IPS-11a (cell line): Measurements from ENCODE around the gene ARHGEF5.

ENCODE experiments used
- H3K4me3 ChIP-seq: one replicate; pipeline ENCODE4 v1.5.1; 2013; ENCODE audit warnings: low read depth, low read length, control low read depth

The ARHGEF5 gene

GRCh38 chr7:144379776-144380384 lies 24.7 kb downstream of the ARHGEF5 start:
- no peak overlapping the region for H3K4me3 ChIP-seq

DNA sequence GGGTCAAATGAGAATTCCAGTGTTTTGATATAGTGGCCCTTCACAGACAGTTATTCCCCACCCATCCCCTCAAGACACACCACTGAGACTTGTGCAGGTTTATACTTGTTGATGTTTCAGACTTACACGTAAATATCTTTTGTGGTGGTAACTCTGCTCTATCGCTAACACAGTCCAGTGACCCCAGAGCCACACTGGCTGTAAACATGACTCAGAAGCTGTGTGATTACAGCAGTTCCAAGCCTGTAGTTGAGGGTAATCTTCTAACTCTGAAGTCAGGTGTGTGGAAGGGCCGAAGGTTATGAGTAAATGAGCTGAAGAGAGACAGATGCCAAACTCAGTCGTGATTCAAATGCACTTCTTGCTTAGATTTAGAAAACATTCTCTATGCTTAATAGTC lies 28.9 kb downstream of the ARHGEF5 start:
- H3K4me3 ChIP-seq, result no peak overlapping the region

GRCh38 chr7:144384555-144385245 lies 29.5 kb downstream of the ARHGEF5 start:
- H3K4me3 ChIP-seq, result no peak overlapping the region

DNA sequence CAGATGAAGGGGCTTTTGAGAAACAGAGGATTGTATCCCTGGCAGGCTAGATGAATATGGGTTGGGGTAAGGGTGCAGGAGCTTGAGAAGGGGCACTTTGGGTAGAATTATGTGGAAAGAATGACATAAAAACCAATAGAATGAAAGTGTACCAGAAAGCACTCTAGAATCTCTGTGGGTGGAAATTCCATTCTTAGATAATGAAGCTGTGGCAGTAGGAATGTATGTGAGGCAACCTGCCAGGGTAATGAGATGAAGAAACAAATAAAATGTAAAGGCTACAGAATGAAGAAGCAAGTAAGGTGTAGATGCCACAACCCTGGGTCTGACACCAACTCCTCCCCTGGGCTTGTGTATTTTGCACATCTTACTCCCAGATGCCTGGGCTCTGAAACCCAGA lies 31.5 kb downstream of the ARHGEF5 start:
- no peak overlapping the region for H3K4me3 ChIP-seq

DNA sequence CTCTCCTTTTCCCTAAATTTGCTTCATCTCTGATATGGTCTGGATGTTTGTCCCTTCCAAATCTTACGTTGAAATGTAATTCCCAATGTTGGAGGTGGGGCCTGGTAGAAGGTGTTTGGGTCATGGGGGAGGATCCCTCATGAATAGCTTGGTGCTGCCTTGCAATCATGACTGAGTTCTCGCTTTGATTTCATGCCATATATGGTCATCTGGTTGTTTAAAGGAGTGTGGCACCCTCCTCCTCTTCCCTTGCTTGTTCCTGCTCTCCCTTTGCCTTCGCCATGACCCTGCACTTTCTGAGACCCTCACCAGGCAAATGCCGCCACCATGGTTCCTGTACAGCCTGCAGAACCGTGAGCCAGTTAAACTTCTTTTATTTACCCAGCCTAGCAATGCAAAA lies 33.7 kb downstream of the ARHGEF5 start:
- H3K4me3 ChIP-seq, result no peak overlapping the region

- no peak overlapping the region for H3K4me3 ChIP-seq
Observed at GRCh38 chr7:144390481-144390880, 35.3 kb downstream of the ARHGEF5 start.

DNA sequence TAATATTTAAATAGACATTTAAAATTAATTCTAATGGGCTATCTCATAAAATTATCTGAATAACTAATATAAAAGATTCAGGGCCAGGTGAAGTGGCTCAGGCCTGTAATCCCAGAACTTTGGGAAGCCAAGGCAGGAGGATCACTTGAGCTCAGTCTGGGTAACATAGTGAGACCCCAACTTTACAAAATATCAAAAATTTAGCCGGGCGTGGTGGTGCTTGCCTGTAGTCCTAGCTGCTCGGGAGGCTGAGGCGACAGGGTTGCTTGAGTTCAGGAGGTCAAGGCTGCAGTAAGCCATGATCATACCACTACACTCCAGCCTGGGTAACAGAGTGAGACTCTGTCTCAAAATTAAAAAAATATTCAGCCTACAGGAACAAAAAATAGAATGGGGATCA lies 35.8 kb downstream of the ARHGEF5 start:
- no peak overlapping the region for H3K4me3 ChIP-seq

- H3K4me3 ChIP-seq, result no peak overlapping the region
Observed at GRCh38 chr7:144391823-144392255, 36.6 kb downstream of the ARHGEF5 start.

DNA sequence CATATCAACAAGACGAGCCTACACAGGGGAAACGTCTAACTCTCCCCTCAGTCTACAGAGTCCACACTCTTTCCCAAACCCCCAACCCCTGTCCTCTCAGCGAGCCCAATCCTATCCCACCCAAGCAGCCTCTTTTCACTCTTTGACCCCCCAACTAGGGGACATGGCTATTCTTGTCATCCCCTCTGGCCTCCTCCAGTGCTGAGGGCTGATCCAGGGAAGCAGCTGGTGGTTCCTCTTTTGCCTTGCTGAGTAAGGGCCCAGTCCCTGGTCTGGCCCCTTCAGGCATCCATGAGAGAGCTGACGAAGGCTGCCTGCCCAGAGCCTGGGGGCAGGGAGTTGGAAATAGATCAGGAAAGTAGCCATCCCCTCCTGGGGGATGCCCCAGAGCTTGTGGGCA lies 41.9 kb downstream of the ARHGEF5 start:
- H3K4me3 ChIP-seq, result no peak overlapping the region

- H3K4me3 ChIP-seq, result no peak overlapping the region
Observed at GRCh38 chr7:144398291-144398690, 43.1 kb downstream of the ARHGEF5 start.

DNA sequence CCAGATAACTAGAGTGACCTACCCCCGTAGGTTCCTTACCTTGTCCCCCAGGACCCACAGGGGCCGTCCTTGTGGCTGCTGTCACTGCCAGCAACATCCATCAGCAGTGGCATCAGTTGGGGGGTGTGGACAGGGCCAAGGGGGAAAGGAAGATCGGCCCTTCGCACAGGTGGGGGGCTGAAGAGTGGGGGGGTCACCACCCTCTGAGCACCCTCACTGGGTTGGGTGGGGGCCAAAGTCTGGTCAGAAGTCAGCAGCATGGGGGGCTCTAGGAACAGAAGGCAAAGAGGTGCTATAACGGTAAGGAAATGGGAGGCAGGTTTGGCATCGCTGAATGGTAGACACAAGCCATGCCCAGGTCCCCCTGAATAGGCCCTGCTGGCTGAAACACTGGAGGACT lies 43.7 kb downstream of the ARHGEF5 start:
- H3K4me3 ChIP-seq, result no peak overlapping the region

DNA sequence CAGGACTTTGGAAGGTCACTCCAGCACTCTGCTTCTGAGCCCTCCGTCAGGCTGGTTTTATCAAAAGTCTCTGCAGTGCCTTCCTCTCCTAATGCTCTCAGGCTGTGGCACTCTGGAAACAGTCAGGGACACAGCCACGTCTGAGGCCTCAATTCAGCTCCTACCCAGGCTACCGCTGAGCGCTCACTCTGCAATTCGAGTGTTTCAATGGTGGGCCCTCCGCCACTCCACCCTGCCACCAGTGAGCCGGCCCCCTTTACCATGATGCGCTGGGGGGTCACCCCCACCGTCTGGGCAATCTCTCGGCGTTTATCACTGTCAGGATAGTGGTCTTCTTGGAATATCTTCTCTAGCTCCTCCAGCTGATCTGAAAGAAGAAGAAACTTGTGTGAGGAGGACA lies 44.7 kb downstream of the ARHGEF5 start:
- H3K4me3 ChIP-seq, result no peak overlapping the region

GRCh38 chr7:144401490-144401889 lies 46.3 kb downstream of the ARHGEF5 start:
- H3K4me3 ChIP-seq, result no peak overlapping the region

DNA sequence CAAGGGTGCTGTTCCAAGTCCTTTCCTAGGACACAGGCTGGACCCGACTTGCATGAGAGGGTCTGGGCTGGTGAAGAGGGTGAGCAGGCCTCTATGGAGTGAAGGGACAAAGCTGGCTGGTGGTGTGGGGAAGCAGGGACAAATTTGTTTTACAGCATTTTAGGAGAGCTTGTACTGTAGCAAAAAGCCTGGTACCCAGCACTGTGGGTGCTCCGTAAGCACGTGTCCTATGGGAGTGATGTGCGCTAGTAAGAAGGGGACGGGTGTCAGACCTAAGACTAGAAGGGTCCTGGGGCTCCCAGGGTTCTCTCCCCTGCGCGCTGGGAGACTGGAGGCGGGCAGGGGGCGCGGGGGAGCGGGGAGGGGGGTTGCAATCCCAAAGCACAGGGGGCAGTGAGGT lies 47.9 kb downstream of the ARHGEF5 start:
- no peak overlapping the region for H3K4me3 ChIP-seq

- H3K4me3 ChIP-seq, result no peak within 1 kb of the TSS
Observed at GRCh38 chr7:144403649-144404061, 48.5 kb downstream of the ARHGEF5 start, which contains the start of gene NOBOX. Gene NOBOX, minus strand, starts transcription at chr7:144403693.

DNA sequence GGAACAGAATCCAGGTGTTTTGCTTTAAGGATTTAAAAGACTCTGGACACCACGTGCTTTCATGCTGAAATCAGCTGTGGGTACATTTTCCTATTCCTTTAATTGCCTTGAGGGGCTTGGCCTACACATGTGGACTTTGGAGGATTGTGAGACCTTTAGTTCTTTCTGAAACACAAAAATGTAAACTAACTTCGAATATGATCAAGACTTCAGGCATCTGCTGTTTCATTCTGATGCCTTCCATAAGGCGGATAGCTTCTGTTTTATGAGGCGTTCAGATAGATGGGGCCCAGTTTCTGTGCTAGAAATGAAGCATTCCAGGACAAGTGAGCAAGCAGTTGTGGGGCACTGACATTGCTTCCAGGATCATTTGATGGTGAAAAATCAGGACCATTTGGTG lies 49.7 kb downstream of the ARHGEF5 start:
- no peak overlapping the region for H3K4me3 ChIP-seq

DNA sequence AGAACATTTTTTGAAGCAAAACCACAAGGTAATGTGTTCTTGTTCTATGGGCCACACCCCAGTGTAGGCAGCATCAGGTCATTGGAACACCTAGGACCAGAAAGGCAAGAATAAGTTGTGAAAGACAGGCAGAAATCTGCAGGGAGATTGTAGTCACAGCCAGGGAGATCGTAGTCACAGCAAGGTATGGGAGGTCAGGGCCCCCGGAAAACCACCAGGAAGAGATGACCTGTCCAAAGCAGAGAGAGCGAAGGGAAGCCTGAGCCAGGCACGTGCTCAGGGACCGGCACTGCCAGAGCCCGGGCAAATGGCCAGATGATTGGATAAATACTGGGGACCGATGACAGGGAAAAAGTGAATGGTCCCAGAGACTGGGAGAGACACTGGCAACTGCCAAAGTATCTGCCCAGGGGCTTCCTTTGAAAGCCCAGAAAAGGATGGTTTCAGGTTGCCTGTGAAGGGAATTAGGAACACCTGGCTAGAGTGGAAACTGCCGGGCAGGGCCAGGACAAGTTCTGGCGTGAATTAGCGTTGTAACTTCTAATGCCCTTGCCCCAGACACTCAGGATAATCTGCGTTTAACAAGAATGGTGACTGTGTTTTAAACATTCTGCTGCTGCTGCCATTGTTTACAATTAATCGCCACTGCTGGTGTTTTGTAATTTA lies 52.2 kb downstream of the ARHGEF5 start:
- no peak overlapping the region for H3K4me3 ChIP-seq

GRCh38 chr7:144408121-144408520 lies 52.9 kb downstream of the ARHGEF5 start:
- no peak overlapping the region for H3K4me3 ChIP-seq

GRCh38 chr7:144410441-144410840 lies 55.2 kb downstream of the ARHGEF5 start:
- no peak overlapping the region for H3K4me3 ChIP-seq

GRCh38 chr7:144414815-144415214 lies 59.6 kb downstream of the ARHGEF5 start:
- H3K4me3 ChIP-seq, result no peak overlapping the region

DNA sequence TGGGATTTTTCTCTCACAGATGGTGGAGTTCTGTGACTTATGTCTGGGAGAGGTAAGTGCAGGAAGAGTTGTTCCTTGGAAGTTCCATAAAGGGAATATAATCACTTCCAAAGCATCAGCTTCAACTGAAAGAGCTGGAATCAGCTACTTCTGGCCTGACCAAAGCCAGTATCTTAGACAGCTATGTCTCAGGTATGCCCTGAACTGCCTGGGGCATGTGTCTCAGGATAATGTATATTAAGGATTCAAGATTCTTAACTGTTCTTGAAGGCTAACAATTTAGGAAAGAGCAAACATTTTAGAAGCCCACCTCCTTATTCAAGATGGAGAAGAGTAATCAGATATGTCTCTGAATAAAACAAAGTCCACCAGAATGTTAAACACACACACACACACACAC lies 60.7 kb downstream of the ARHGEF5 start:
- no peak overlapping the region for H3K4me3 ChIP-seq

DNA sequence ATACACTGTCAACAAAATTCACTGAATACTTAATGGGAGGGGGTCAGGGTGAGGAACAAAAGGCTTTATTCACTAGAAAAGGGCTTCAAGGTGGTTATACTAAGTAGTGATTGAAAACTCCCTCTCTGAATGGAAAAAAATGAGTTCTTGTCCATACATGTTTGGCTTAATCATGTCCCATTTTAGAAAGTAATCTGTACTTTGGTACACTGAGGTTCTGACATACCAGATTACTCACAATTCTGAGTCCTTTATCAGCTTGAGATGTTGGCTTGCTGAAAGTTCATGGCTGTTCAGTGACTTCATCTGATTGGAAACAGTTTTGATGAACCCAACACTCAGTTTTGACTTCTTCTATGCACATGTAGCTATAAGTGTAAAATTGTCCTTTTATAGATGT lies 61.1 kb downstream of the ARHGEF5 start:
- H3K4me3 ChIP-seq, result no peak overlapping the region
